ENCODE results near the gene SPATS2.

GRCh38 chr12:49448858-49449257 is 81.6 kb downstream of the SPATS2 start:
- TF ChIP-seq CTCF (IDR thresholded peaks at IDR 0.05) (no peak), POLR2A (IDR thresholded peaks at IDR 0.05) (no peak), EP300 (IDR thresholded peaks at IDR 0.05) (no peak)

All from sigmoid colon (tissue), 4 donors.